ENCODE results near the gene LRP1B.

- TF ChIP-seq, protein P1, sequence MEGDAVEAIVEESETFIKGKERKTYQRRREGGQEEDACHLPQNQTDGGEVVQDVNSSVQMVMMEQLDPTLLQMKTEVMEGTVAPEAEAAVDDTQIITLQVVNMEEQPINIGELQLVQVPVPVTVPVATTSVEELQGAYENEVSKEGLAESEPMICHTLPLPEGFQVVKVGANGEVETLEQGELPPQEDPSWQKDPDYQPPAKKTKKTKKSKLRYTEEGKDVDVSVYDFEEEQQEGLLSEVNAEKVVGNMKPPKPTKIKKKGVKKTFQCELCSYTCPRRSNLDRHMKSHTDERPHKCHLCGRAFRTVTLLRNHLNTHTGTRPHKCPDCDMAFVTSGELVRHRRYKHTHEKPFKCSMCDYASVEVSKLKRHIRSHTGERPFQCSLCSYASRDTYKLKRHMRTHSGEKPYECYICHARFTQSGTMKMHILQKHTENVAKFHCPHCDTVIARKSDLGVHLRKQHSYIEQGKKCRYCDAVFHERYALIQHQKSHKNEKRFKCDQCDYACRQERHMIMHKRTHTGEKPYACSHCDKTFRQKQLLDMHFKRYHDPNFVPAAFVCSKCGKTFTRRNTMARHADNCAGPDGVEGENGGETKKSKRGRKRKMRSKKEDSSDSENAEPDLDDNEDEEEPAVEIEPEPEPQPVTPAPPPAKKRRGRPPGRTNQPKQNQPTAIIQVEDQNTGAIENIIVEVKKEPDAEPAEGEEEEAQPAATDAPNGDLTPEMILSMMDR (IDR thresholded peaks at IDR 0.05; ENCODE audit: control extremely low read depth in 1 of 3, insufficient read depth in 1 of 3, low read depth in 1 of 3, low read length in 3 of 3) = no peak
- TF ChIP-seq GABPA (IDR thresholded peaks at IDR 0.05; ENCODE audit: borderline replicate concordance, insufficient read depth, low read length) = no peak
- TF ChIP-seq JUND (IDR thresholded peaks at IDR 0.05; ENCODE audit: low read length) = no peak
- TF ChIP-seq GTF2F1 (IDR thresholded peaks at IDR 0.05; ENCODE audit: borderline replicate concordance, low read depth, low read length) = no peak
- TF ChIP-seq CTBP2 (IDR thresholded peaks at IDR 0.05; ENCODE audit: borderline replicate concordance, insufficient read depth, insufficient read length, low read length) = no peak
- TF ChIP-seq YY1 (IDR thresholded peaks at IDR 0.05; ENCODE audit: low read depth, low read length) = no peak
- TF ChIP-seq CHD2 (IDR thresholded peaks at IDR 0.05; ENCODE audit: low read length) = no peak
Observed at GRCh38 chr2:140442319-140442718, 1688.5 kb downstream of the LRP1B start.

Measured in H1 (cell line).